NCI-H146 treated with DMSO at 0.1 percent for 48 hours (cell line): ENCODE results near the gene ZNF524.
A peak's percentile ranks its signal among the peaks of the same experiment; 100 is the strongest.
"Not testable (repeated sequence)": the region's sequence is repeated elsewhere in the genome, so short reads cannot be mapped to it uniquely, and the experiment has no call there.

Experiments
- DNase-seq: peaks from one replicate; lab custom pipeline; 2025; ENCODE audit not compliant: unreplicated experiment; lab: John Stamatoyannopoulos, UW

The ZNF524 gene, protein sequence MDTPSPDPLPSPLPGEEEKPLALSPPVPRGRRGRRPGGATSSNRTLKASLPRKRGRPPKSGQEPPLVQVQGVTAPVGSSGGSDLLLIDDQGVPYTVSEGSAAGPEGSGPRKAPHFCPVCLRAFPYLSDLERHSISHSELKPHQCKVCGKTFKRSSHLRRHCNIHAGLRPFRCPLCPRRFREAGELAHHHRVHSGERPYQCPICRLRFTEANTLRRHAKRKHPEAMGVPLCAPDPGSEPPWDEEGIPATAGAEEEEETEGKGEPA

DNA sequence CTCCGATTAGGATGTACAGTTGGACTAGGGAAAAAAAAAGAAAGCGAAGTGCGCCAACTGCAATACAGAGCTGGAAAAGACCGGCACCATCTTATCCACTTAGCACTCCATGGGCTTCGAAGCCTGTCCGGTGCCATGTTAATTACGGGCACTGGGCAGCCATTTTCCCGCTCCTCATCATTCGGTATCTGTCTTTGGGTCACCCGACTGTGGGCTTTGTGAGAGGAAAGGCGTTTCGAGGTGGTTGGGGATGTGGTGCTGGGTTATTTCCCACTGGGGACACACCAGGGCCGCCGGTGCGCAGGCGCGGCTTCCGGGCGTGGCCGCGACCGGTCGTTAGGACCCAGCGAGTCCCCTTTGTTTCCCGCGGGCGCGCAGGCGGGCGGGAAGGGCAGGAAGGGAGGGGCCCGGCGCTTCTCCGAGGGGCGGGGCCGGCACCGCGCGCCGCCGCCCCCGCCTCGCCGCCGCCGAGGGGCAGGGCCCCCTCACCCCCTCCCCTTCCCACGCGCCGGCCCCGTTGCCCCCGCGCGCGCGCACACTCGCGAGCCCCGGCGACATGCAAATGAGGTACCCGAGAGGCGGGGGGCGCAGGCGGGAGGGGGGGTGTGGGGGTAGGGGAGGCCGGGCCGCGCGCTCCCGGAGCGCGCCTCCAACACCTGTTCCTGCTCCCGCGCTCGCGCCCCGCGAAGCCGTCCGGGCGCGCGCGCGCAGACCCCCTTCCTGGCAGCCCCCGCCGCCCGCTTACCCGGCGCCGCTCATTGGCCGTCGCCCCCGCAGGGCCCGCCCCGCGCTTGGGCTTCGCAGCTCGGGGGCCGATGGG, at the start of gene ZNF524:
ZNF524 (plus strand) TSS at position 447 of the 820 bp plus-strand sequence. CDS start 1,825 bp downstream, outside the sequence.
- peak; percentile 95 for DNase-seq

DNA sequence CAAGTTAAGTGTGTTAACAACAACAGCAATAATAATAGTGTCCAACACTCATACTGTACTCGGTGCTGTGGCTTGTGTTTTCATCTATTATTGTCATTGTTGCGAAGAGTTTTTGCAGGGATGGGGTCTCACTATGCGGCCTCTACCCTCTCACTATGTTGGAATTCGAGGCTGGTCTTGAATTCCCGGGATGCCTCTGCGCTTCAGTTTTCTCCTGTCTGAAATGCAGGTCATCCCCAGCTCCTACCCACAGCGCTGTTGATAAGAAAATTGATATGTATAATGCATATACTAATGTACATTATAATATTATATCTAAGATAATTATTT, 49.8 kb upstream of the ZNF524 start:
- DNase-seq, result no peak

DNA sequence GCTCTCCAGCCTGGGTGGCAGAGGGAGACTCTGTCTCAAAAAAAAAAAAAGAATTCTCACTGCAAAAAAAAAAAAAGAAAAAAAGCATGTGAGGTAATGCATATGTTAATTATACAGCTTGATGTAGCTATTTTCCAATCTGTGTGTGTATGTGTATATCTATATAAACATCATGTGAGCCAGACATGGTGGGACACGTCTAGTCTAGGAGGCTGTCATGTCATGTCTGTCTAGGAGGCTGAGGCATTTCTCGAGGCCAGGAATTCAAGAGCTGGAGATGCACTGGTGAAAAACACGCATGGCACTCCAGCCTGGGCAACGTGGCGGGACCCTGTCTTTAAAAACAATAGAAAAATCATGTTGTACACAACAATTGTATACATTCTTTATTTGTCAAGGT, 47.9 kb upstream of the ZNF524 start:
- no peak for DNase-seq

DNA sequence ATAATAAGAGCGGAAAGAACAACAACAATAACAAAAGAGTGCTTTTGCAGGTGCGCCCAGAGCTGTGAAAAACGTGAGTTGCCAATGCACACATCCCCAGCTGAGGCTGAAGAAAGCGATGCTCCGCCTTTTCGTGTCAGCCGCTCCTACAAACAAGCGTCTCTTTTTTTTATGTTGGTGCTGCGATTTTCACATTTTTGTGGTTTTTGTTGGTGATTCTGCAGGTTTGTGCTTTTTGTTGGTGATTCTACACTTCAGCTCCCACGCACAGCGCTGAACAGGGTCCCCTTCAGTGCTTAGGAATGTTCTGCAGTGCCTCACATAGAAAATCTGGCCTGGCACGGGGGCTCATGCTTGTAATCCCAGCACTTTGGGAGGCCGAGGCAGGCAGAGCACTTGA, 47.5 kb upstream of the ZNF524 start:
- no peak for DNase-seq

DNA sequence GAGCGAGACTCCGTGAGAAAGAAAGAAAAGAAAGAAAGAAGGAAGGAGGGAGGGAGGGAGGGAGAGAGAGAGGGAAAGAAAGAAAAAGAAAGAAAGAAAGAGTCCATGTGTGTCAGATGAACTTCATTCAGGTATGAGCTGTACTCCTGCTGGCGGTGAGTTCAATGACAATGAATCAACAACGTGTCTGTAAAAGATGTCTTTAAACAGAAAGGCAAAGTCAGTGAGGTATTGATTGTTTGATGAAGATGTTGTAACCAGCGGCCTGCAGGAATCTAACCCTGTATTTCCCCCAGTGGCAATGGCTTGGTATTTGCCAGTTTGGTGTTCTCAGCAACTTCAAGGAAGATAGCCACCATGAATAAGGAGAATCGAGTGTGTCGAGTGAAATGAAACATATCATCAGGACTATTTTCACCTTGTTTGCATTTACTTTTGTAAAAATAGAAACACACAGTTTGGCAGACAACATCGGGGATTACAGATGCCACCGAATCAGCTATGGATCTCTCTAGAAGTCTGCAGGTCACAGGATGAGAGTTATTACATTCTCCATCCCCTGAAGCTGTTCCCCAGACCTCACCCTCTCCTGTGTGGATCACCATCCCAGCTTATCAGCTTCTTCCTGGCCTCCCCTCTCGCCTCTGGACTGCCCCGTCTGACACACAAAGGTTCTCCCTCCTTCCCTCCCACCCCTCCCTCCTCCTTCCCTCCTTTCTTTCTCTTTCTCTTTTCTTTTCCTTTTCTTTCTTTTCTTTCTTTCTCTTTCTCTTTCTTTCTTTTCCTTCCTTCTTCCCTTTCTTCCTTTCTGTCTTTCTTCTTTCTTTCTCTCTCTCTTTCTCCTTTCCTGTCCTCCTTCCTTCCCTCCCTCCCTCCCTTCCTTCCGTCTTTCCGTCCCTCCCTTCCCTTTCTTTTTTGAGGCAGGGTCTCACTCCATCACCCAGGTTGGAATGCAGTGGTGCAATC, 46.6 kb upstream of the ZNF524 start:
- no peak for DNase-seq

DNA sequence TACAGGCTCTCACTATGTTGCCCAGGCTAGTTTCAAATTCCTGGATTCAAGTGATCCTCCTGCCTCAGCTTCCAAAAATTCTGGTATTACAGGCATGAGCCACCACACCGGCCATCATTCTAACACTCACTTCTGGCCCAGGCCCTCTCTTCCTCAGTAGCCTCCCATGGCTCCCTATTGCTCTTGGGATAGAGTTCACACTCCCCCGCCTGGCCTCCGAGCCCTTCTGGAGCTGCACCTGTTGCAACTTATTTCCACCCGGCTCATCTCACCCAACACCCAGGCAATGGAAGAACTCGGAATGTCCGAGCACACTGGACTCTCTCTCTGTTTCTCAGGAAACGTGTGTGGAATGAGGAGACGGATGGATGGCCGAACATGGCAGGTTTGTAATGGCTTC, 45.8 kb upstream of the ZNF524 start:
- no peak for DNase-seq

DNA sequence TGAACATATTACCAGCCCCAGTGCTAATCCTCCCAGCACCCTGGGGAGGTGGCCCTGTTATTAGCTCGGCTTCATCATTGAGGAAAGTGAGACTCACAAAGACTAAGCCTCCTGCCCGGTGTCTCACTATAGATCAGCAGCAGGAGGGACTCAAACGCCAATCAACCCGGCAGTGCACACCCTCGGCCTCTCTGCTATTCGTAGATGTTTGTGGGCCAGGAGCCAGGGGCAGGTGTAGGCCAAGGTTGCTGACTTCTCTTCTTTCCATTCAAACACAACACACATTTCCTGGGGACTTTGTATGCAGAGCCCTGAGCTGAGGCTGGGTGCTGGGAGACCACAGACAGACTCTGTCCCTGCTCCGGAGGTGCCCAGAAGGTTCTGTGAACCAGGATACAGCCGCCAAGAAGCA, 45.3 kb upstream of the ZNF524 start:
- DNase-seq, result peak; percentile 85

DNA sequence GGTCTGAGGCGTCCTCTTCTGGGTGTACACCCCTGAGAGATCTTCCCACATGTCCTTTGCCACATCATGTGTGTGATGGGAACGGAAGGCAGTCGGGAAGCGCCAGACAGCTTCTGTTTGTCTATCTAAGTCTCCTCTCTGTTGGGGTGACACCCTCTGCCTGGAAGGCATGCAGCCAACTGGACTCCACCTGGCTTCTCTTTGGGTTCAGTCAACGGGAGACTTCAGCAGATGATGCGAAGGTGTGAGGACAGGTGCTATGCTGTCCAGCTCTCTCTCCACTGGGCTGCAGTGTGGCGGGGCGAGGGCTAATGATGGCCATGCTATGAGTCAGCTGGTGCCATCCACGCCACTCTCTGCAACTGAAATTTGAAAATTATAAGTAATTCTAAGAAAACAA, 40.4 kb upstream of the ZNF524 start:
- DNase-seq, result peak; percentile 42

DNA sequence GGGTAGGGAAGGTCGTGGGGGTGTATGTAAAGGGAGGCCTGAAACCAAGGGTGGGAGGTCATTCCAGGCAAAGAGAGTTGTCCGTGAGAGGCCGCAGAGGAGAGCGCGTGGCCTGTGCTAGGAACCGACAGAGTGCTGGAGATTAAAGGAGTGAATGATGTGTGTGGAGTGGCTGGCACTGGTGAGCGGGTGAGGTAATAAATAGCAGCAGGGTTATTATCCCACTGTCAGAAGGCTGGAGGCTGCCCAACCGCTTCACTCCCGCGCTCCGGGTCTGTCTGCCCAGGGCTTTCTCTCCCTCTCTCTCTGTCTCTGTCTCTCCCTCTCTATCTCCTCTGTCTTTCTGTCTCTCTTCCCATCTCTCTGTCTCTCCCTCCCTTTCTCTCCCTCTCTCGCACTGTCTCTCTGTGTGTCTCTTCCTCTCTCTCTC, 36.8 kb upstream of the ZNF524 start:
- no peak for DNase-seq

DNA sequence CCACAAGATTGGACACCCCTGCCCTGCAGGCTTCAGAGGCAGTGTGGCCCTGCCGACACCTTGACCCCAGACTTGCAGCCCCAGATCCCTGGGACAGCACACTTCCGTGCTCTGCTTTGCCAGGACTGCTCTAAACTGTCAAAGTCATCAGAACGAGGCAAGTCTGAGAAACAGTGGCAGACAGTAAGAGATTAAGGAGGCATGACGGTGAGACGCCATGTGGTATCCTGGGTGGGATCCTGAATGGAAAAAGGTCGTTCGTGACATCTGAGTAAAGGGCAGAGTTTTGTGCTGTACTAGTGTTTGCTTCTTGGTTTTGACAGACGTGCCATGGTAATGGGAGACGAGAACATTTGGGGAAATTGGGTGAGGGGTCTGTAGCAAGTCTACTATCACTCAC, 33.3 kb upstream of the ZNF524 start:
- no peak for DNase-seq

DNA sequence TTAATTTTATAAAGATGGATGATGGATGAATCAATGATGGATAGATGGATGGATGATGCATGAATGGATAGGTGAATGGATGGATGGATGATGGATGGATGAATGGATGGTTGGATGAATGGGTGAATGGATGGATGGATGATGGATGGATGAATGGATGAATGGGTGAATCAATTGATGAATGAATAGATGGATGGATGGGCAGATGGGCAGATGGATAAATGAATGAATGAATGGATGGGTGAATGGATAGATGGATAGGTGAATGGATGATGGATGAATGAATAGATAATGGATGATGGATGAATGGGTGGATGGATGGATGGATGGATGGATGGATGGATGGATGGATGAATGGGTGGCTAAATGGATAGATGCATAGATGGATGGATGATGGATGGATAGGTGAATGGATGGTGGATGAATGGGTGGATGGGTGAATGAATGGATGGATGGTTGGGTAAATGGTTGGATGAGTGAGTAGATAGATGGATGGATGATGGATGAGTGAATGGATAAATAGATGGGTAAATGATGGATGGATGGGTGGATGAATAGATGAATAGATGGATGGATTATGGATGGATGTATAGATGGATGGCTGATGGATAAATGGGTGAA, 32.3 kb upstream of the ZNF524 start:
- DNase-seq, result no peak

DNA sequence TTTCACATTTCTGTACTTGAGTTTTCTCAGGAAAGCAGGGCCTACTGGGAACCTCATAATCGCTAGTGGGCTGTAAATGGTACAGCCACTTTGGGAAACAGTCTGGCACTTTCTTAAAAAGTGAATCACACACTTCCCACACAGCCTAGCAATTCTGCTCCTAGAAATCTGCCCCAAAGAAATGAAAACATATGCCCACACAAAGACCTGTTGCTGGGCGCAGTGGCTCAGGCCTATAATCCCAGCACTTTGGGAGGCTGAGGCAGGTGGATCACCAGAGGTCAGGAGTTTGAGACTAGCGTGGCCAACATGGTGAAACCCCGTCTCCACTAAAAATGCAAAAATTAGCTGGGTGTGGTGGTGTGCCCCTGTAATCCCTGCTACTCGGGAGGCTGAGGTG, 30.6 kb upstream of the ZNF524 start:
- DNase-seq, result not testable (repeated sequence)

DNA sequence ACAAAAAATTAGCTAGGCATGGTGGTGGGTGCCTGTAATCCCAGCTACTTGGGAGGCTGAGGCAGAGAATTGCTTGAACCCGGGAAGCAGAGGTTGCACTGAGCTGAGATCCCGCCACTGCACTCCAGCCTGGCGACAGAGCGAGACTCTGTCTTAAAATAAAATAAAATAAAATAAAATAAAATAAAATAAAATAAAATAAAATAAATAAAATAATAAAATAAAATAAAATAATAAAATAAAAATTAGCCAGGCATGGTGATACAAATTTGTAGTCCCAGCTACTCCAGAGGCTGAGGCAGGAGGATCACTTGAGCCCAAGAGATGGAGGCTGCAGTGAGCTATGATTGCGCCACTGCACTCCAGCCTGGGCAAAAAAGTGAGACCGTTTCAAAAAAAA, 26.2 kb upstream of the ZNF524 start:
- not testable (repeated sequence) for DNase-seq

DNA sequence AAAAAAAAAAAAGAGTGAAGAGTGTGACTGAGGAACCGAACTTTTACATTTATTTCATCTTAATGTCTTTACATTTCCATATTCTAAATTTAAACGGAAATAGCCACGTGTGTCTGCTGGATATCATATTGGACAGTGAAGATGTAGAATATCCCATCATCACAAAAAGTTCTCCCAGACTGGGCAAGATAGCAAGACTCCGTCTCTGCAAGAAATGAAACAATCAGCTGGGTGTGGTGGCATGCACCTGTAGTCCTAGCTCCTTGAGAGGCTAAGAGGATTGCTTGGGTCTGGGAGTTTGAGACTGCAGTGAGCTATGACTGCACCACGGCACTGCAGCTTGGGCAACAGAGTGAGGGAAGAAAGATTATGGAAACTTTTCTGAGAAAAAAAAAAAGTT, 23.3 kb upstream of the ZNF524 start:
- DNase-seq, result no peak

DNA sequence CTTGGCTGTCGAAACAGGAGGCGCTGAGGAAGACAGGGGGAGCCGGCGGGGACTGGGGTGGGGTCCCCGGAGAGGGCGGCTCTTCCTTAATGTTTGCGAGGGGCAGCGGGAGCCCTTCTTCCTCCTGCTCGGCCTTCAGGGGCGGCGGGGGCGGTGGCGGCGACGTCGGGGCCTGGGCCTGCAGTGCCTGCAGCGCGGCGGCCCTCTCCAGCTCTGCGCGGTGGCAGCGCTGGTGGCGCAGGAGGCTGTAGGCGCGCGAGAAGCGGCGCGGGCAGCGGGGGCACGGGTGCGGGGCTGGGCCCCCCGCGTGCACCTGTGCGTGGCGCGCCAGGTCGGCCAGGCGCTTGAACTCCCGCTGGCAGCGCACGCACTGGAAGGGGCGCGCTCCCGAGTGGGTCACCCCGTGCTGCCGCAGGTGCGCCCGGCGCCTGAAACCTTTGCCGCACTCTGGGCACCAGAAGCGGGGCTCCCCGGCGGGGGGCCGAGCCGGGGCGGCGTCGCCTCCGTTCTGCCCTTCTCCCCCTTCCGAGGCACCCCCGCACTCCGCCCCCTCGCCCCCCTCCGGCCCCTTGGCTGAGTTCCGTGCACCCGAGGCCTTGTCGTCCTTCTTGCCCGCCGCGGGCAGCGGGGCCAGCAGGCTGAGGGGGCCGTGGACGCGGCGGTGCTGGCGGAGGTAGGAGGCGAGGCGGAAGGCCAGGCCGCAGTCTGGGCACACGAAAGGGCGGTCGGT, 21.9 kb upstream of the ZNF524 start:
- DNase-seq, result no peak

DNA sequence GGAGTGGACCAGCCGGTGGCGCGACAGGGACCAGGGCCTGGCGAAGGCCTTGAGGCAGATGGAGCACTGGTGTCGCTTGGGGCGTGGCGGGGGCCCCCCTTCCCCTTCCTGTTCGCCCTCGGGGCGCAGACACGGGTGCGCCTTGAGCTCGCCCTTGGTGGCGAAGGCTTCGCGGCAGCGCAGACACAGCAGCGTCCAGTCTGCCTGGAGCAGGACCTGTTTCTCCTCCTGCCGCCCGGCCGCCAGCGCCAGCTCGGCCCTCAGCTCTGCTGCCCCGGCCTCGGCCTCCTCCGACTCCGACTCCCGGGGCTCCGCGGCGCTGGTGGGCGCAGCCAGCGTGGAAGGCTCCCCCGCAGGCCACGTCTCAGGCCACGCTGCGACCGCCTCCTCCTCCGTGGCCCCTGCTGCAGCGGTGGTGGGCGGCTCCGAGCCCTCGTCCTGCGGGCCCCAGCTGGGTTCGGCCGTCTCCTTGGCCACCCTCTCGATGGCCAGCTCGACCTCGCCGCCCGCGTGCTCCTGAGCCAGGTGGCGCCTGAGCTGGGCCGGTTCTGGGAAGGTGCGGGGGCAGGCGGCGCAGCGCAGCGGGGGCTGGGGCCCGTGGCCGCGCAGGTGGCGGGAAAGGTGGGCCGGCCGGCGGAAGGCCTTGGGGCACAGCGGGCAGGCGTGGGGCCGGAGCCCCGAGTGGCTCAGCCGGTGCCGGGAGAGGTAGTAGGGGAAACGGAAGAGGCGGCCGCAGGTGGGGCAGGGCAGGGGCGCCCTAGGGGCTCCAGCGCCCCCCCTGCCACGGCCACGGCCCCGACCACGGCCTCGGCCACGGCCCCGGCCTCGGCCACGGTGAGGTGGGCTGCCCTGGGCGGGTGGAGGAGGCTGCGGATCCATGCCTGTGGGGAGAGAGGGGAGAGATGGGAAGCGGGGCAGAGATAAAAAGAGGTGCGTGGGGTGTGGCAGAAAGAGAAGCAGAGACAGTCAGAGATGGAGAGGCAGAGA, 21.0 kb upstream of the ZNF524 start:
- no peak for DNase-seq

DNA sequence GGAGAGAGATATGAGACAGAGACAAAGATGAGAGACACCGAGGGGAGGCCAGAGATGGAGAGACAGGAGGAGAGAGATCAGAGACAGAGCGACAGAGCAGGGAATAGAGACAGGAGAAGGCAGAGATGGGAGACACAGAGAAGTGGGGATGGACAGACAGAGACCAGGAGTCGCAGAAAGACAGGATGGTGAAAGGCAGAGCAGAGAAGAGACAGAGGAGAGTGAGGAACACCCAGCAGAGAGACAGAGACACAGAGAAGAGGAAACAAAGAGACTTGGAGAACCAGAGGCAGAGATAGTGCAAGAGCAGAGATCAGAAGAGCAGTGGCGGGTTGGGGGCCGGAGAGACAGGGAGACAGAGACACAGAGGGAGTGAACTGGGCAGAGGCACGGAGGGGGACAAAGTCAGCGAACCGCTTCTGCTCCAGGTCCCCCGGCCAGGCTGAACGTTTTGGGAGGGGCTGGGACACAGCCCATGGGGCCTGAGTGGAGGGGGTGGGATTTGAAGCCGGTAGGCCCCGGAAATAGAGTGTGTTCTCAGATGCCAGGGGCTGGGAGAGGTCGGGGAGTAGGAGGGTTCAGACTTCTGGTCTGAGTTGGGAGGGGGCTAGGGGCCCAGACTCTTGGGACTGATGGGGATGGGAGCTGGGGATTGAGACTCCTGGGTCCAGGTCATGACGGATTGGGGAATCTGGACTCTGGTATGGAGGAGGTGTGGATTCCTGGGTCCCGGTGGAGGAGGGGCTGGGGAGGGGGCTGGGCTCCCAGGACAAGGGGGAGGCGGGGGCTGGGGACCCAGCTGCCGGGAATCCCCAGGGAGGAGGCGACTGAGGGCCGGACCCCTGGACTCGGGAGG, 20.1 kb upstream of the ZNF524 start:
- no peak for DNase-seq

DNA sequence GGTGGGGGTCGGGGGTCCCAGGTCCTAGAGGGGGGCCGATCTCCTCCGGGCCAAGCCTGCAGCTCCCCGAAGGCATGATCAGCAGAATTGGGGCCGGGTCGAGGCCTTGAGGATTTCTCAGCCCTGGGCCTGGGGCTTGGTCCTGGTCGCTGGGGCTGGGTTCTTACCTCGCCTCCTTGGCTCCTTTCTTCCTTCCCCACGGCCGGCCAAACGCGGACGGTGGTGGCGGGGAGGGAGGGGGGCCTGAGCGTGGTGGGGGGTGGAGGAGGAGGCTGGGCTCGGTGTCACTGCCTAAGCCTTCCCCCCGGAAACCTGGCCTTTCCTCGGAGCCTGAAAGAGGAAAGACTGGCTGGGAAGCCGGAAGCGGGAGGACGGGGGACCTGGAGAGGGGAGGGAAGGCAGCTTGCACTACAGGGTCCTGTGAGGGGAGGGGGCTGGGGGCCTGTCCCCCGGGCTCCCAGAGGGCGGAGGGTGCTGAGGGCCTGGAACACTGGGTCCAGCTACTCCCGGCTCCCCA, 19.4 kb upstream of the ZNF524 start, which contains the start of gene ZNF579:
ZNF579 (minus strand) TSS at position 221 of the 517 bp plus-strand sequence. CDS start 1,209 bp downstream, outside the sequence.
- DNase-seq, result peak; percentile 80
